GM12878 (cell line): ENCODE results near the gene TMEM109. TPM values are rescaled to one million over a fixed set of nuclear protein-coding genes. Genes with fewer than 3 reads are reported as not detected.

Experiments
- ATAC-seq: fragments of 200-7000 bp; cut with Tn5 transposase; 3 replicates; pipeline ENCODE4 v1.9.1; 2020; ENCODE audit warnings: mild to moderate bottlenecking, moderate library complexity
- BruUV-seq: library from RNA; stranded (reverse); fragments of 400-500 nt; replicated peaks from 2 replicates; lab custom pipeline; 2021; lab: Mats Ljungman, UMichigan
- CTCF ChIA-PET: fragments of 300-600 bp; sonication (Branson Sonifier 250); formaldehyde crosslinking; extraction: SDS; loops from one replicate; lab custom pipeline; 2021; ENCODE audit warnings: inconsistent platforms; lab: Yijun Ruan, JAX
- POLR2A ChIA-PET: fragments of 350-600 bp; formaldehyde crosslinking; extraction: SDS; loops from one replicate; lab custom pipeline; 2021; ENCODE audit warnings: inconsistent platforms; lab: Charles Lee
- RAD21 ChIA-PET: fragments of 300-600 bp; sonication (Branson Sonifier 250); formaldehyde crosslinking; loops from one replicate; lab custom pipeline; 2023; ENCODE audit warnings: antibody characterized with exemption; ENCODE audit not compliant: unreplicated experiment; lab: Charles Lee
- SMC1A ChIA-PET: fragments of 300-600 bp; sonication (Branson Sonifier 250); formaldehyde crosslinking; loops from one replicate; lab custom pipeline; 2023; ENCODE audit not compliant: unreplicated experiment, uncharacterized antibody; lab: Charles Lee
- DNase-seq: peaks from one replicate; pipeline ENCODE4 v3.0.0-alpha.2; 2011; ENCODE audit warnings: low read depth, low spot score
- FAIRE-seq: peaks from 3 replicates; lab custom pipeline; 2011; peaks lifted over from hg19 to GRCh38; lab: Jason Lieb, UNC
- H2AFZ ChIP-seq: 2 replicates; pipeline ENCODE4 v1.6.0; 2011; ENCODE audit warnings: low read depth, low read length, control low read depth; ENCODE audit not compliant: control insufficient read depth
- H3K27ac ChIP-seq: 2 replicates; pipeline ENCODE4 v1.5.1; 2011; ENCODE audit warnings: control low read depth; ENCODE audit not compliant: control insufficient read depth, insufficient read depth
- H3K27me3 ChIP-seq, 2 experiments: replicated peaks in 1 of 2; 2 replicates each; pipeline versions ENCODE4 v1.6.0 to v1.6.1; 2011; ENCODE audit warnings: low read length in 1 of 2; ENCODE audit not compliant: control insufficient read depth in 2 of 2, insufficient read depth in 2 of 2
- H3K36me3 ChIP-seq, 2 experiments: 2 replicates each; pipeline ENCODE4 v1.5.1; 2011; ENCODE audit warnings: low read length in 1 of 2; ENCODE audit not compliant: control insufficient read depth in 2 of 2, insufficient read depth in 2 of 2
- H3K4me1 ChIP-seq: 2 replicates; pipeline ENCODE4 v1.6.1; 2011; ENCODE audit warnings: mild to moderate bottlenecking, low read length, moderate library complexity, mixed read lengths; ENCODE audit not compliant: control insufficient read depth, insufficient read depth
- H3K4me2 ChIP-seq: 2 replicates; pipeline ENCODE4 v1.6.0; 2011; ENCODE audit warnings: control low read depth; ENCODE audit not compliant: control insufficient read depth, insufficient read depth
- H3K4me3 ChIP-seq: fragments of 200-600 bp; sonication (generic); 2 replicates; pipeline ENCODE4 v1.5.1; 2016
- H3K79me2 ChIP-seq: 2 replicates; pipeline ENCODE4 v1.6.0; 2011; ENCODE audit warnings: low read length; ENCODE audit not compliant: control insufficient read depth, insufficient read depth
- H3K9ac ChIP-seq: 2 replicates; pipeline ENCODE4 v1.8.0; 2011; ENCODE audit warnings: low read length, control low read depth, mixed read lengths; ENCODE audit not compliant: control insufficient read depth, insufficient read depth
- H3K9me3 ChIP-seq: replicated peaks from 3 replicates; pipeline ENCODE4 v1.5.1; 2011; ENCODE audit warnings: mild to moderate bottlenecking, low read length; ENCODE audit not compliant: control insufficient read depth, insufficient read depth
- H4K20me1 ChIP-seq: 2 replicates; pipeline ENCODE4 v1.6.0; 2011; ENCODE audit not compliant: control insufficient read depth, insufficient read depth
- CHD4 ChIP-seq: fragments of 200-600 bp; sonication (generic); IDR thresholded peaks from 2 replicates; pipeline ENCODE4 v1.6.1; 2016; ENCODE audit warnings: mild to moderate bottlenecking
- CREB1 ChIP-seq: IDR thresholded peaks from 2 replicates; pipeline ENCODE4 v1.6.1; 2012; ENCODE audit warnings: low read depth, mild to moderate bottlenecking, inconsistent platforms
- ETV6 ChIP-seq, 2 experiments: fragments of 450-650 bp in 1 of 2; IDR thresholded peaks in 1 of 2; conservative IDR thresholded peaks in 1 of 2; 2 replicates each; pipeline ENCODE4 v1.6.1; 2014; ENCODE audit warnings: antibody characterized with exemption in 1 of 2, borderline replicate concordance in 1 of 2, low read depth in 1 of 2, mild to moderate bottlenecking in 1 of 2, moderate library complexity in 1 of 2
- FOXK2 ChIP-seq: fragments of 450-650 bp; IDR thresholded peaks from 2 replicates; pipeline ENCODE4 v1.6.1; 2017; ENCODE audit warnings: mild to moderate bottlenecking, moderate library complexity
- HDAC2 ChIP-seq: fragments of 200-600 bp; sonication (generic); IDR thresholded peaks from 2 replicates; pipeline ENCODE4 v1.6.1; 2017
- JUND ChIP-seq: IDR thresholded peaks from 2 replicates; pipeline ENCODE4 v1.6.1; 2012; ENCODE audit warnings: low read depth, mild to moderate bottlenecking, low read length, improper control_type of control experiment, moderate library complexity
- MTA2 ChIP-seq: fragments of 450-650 bp; IDR thresholded peaks from 2 replicates; pipeline ENCODE4 v1.6.1; 2016; ENCODE audit warnings: low read depth, mild to moderate bottlenecking, moderate library complexity
- MXI1 ChIP-seq: fragments of 150-350 bp; IDR thresholded peaks from 2 replicates; pipeline ENCODE4 v1.6.1; 2011; ENCODE audit warnings: low read depth, mild to moderate bottlenecking, inconsistent platforms, low read length, improper control_type of control experiment
- MYC ChIP-seq: IDR thresholded peaks from 2 replicates; pipeline ENCODE4 v1.6.1; 2011; ENCODE audit warnings: mild to moderate bottlenecking, low read length, moderate library complexity, inconsistent platforms; ENCODE audit not compliant: insufficient read depth, insufficient replicate concordance, insufficient read length, severe bottlenecking
- NFYA ChIP-seq: IDR thresholded peaks from 2 replicates; pipeline ENCODE4 v1.6.1; 2011; ENCODE audit warnings: low read depth, mild to moderate bottlenecking, low read length, improper control_type of control experiment, borderline replicate concordance
- SIN3A ChIP-seq: IDR thresholded peaks from 2 replicates; pipeline ENCODE4 v1.6.1; 2012; ENCODE audit warnings: low read depth, low read length, improper control_type of control experiment
- SMAD5 ChIP-seq: IDR thresholded peaks from 2 replicates; pipeline ENCODE4 v1.6.1; 2016; ENCODE audit warnings: antibody characterized with exemption, low read depth
- SREBF1 ChIP-seq: IDR thresholded peaks from 2 replicates; pipeline ENCODE4 v1.6.1; 2012; ENCODE audit warnings: mild to moderate bottlenecking, low read length
- STAT1 ChIP-seq: fragments of 450-650 bp; conservative IDR thresholded peaks from 2 replicates; pipeline ENCODE4 v1.6.1; 2014; ENCODE audit warnings: antibody characterized with exemption, mild to moderate bottlenecking
- SUPT20H ChIP-seq: IDR thresholded peaks from 2 replicates; pipeline ENCODE4 v1.6.1; 2011; ENCODE audit warnings: low read depth, mild to moderate bottlenecking, low read length, moderate library complexity, borderline replicate concordance; ENCODE audit not compliant: control insufficient read depth
- TCF7 ChIP-seq: IDR thresholded peaks from 2 replicates; pipeline ENCODE4 v1.6.1; 2014; ENCODE audit warnings: antibody characterized with exemption, borderline replicate concordance
- ZZZ3 ChIP-seq: IDR thresholded peaks from 2 replicates; pipeline ENCODE4 v1.6.1; 2011; ENCODE audit warnings: low read depth; ENCODE audit not compliant: control insufficient read depth, insufficient read length
- WGBS: methylation state at CpG from one replicate; pipeline ENCODE4 v1.1.6; 2016; ENCODE audit warnings: low lambda C conversion rate; ENCODE audit not compliant: insufficient replicate concordance, insufficient coverage; ENCODE audit errors: missing lambda C conversion rate; 5-methylcytosine and 5-hydroxymethylcytosine counted together
- in situ Hi-C: fragments of 300-500 bp; cut with MboI; formaldehyde crosslinking; loops from 9 replicates; pipeline ENCODE4 v1.14.3; 2018; ENCODE audit warnings: mixed read lengths
- intact Hi-C: fragments of 100-400 bp; cut with micrococcal nuclease; formaldehyde crosslinking; loops from one replicate; pipeline ENCODE4 v1.14.2; 2022; ENCODE audit not compliant: unreplicated experiment
- polyA plus RNA-seq, 11 experiments: library from polyadenylated mRNA; depleted of rRNA in 4 of 11; unstranded in 6 of 11; stranded (reverse) in 5 of 11; fragments of >200 nt; fragmentation: Nextera tagmentation in 4 of 11; fragmentation: Illumina TruSeq in 1 of 11; extraction: Ambion mirVana in 4 of 11; extraction: Trizol in 1 of 11; gene quantifications; 1 replicate in 1 of 11; 2 replicates in 10 of 11; pipeline versions ENCODE4 v1.2.1 to v1.2.3, GENCODE V29; 2011 to 2016; ENCODE audit warnings: inconsistent platforms in 2 of 11, missing spikeins in 2 of 11, low read depth in 1 of 11
- total RNA-seq, 4 experiments: library from RNA; depleted of rRNA in 3 of 4; stranded (reverse); fragments of >200 nt in 3 of 4; fragmentation: Illumina TruSeq in 1 of 4; extraction: Trizol in 1 of 4; gene quantifications; 2 replicates each; pipeline versions ENCODE4 v1.2.1 to v1.2.3, GENCODE V29; 2013 to 2021
- TF ChIP-seq, protein P1 (sequence below): IDR thresholded peaks from 2 replicates; pipeline ENCODE4 v1.6.1; 2012; ENCODE audit warnings: low read length, inconsistent platforms
- TF ChIP-seq, protein P2 (sequence below): IDR thresholded peaks from 2 replicates; pipeline ENCODE4 v1.6.1; 2011; ENCODE audit warnings: borderline replicate concordance, low read depth, mild to moderate bottlenecking, moderate library complexity, mixed read lengths, low read length; ENCODE audit not compliant: insufficient read depth; ENCODE audit errors: extremely low read length

Gene TMEM109
- total and polyA plus RNA-seq, 10 of the 15 experiments (the other 5 are each of a cell fraction or from before 2014, with no cell fraction given), result 21.9 to 199 (median 85.2) TPM

DNA sequence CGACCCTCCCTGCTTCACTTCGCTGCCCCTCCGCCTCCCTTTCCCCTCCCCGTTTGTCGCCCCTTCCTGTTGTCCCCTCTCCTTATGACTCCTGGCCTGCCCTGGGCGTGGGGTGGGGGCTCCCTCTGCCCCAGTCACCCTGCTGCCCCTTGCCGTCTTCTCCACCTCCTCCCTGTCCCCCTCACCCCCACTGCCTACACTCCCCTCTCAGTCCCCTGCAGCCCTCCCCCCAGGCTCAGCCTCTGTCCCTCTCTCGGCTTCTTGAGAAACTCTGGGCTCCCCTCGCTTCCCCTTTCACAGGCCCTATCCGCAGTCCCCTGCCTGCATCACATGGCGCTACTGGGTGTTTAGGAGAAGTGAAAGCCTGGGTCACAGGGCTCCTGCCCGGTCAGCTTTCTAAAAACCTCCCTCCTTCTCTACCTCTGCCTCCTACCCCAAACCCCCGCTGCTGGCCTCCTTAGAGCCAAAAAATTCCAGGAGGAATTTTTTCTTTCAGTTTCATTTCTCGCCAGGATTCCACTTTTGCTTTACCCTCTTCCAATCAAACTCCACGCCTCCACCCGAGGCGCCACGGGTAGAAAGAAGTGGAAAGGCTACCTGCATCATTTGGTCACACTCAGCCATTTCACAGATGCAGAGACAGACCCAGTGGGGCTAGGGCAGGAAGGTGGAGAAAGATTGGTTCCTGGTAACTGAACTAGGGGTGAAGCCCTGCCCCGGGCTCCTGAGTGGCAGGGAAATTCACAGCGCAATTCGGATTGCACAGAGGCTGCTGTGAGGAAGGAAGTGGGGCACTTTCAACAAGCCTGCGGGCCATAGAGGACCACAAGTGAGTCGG is 38.2 kb downstream of the TMEM109 start, which contains the start of gene SLC15A3:
Gene SLC15A3, minus strand, starts transcription at position 273 of the 838 bp plus-strand sequence. CDS start 625 bp downstream, outside the sequence.
- Histone ChIP-seq H4K20me1 (no peaks in the 10 kb centered on the region; the same call in 1 of the 2 replicates), H3K4me2 (peak within 1 kb of the TSS; percentile 98), H3K79me2 (peaks cover 47% of the 10 kb centered on the region), H3K27ac (peak within 1 kb of the TSS; percentile 97), H3K27me3 (no peaks in the 10 kb centered on the region), H3K4me1 (peaks cover 28% of the 10 kb centered on the region), H3K36me3 (no peaks in the 10 kb centered on the region; a peak in 1 of 4 replicates), H3K4me3 (peak within 1 kb of the TSS; percentile 94), H2AFZ (peak within 1 kb of the TSS; percentile 64), H3K9ac (peak within 1 kb of the TSS; percentile 90), H3K9me3 (no peaks in the 10 kb centered on the region)
- DNase-seq (peak; percentile 61), FAIRE-seq (peak; percentile 90), ATAC-seq (peak; percentile 88)
- 2% methylated on average over 20 of the region's 23 CpGs for WGBS
- RAD21 ChIA-PET, result interaction anchor here (0.6 kb wide), 1 partner anchor 19 kb away, joined by 3 read pairs; no protein-coding TSS in a partner anchor
- no TSS peak for BruUV-seq
- POLR2A ChIA-PET, result interaction anchor here (1.1 to 2.8 kb wide), 4 partner anchors 37 to 187 kb away, joined by 4 to 14 read pairs (median 10); partner anchors contain the start of gene TMEM109
- SMC1A ChIA-PET, result interaction anchor here (0.6 to 7.6 kb wide), 4 partner anchors 38 to 208 kb away, joined by 3 to 76 read pairs (median 4); partner anchors contain the start of gene TMEM109
- CTCF ChIA-PET, result interaction anchor here (1.5 to 2.0 kb wide), 2 partner anchors 16 to 90 kb away, joined by 3 to 5 read pairs; no protein-coding TSS in a partner anchor
- in situ Hi-C loops, result no loop called here
- intact Hi-C loops, result loop anchor here (1.0 to 10.0 kb wide), 3 partner anchors 37 to 109 kb away; partner anchors contain the start of genes CCDC86 and TMEM109
- TF ChIP-seq, protein P1, sequence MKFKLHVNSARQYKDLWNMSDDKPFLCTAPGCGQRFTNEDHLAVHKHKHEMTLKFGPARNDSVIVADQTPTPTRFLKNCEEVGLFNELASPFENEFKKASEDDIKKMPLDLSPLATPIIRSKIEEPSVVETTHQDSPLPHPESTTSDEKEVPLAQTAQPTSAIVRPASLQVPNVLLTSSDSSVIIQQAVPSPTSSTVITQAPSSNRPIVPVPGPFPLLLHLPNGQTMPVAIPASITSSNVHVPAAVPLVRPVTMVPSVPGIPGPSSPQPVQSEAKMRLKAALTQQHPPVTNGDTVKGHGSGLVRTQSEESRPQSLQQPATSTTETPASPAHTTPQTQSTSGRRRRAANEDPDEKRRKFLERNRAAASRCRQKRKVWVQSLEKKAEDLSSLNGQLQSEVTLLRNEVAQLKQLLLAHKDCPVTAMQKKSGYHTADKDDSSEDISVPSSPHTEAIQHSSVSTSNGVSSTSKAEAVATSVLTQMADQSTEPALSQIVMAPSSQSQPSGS, result peak; percentile 29; the same call in 1 of the 2 replicates
- peak; percentile 61 for TF ChIP-seq MTA2
- TF ChIP-seq STAT1, result no peak
- no peak for TF ChIP-seq NFYA
- TF ChIP-seq, protein P2, sequence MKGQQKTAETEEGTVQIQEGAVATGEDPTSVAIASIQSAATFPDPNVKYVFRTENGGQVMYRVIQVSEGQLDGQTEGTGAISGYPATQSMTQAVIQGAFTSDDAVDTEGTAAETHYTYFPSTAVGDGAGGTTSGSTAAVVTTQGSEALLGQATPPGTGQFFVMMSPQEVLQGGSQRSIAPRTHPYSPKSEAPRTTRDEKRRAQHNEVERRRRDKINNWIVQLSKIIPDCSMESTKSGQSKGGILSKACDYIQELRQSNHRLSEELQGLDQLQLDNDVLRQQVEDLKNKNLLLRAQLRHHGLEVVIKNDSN, result peak; percentile 83
- no peak for TF ChIP-seq TCF7
- peak; percentile 86 for TF ChIP-seq CHD4
- no peak for TF ChIP-seq ZZZ3
- peak; percentile 46 for TF ChIP-seq CREB1
- TF ChIP-seq HDAC2, result no peak
- TF ChIP-seq SMAD5, result 0 out of 2 replicates have a peak, but pooled peaks have one; percentile 65
- TF ChIP-seq ETV6 (conservative IDR thresholded peaks at IDR 0.05 in 1 of 2, IDR thresholded peaks at IDR 0.05 in 1 of 2; ENCODE audit: borderline replicate concordance in 1 of 2, low read depth in 1 of 2), result no peak; a peak in 1 of 4 replicates
- no peak for TF ChIP-seq SREBF1
- TF ChIP-seq MYC, result no peak
- no peak for TF ChIP-seq SUPT20H
- TF ChIP-seq JUND, result no peak
- TF ChIP-seq FOXK2, result no peak
- TF ChIP-seq SIN3A, result no peak
- TF ChIP-seq MXI1, result peak; percentile 90
